DND-41 (cell line): ENCODE measurements around the gene GABRG3.

Experiments used
- CTCF ChIP-seq: IDR thresholded peaks from 2 replicates; pipeline ENCODE4 v1.5.1; 2012; ENCODE audit warnings: borderline replicate concordance, low read length, moderate library complexity, mild to moderate bottlenecking; ENCODE audit not compliant: poor library complexity, severe bottlenecking; ENCODE audit errors: extremely low read depth
- EZH2 ChIP-seq: IDR thresholded peaks from 3 replicates; pipeline ENCODE4 v1.6.1; 2012; ENCODE audit warnings: borderline replicate concordance, low read depth, mild to moderate bottlenecking, moderate library complexity, low read length, inconsistent platforms; ENCODE audit not compliant: severe bottlenecking

GRCh38 chr15:27235681-27236080 is 264.7 kb downstream of the GABRG3 start:
- no peak for TF ChIP-seq CTCF
- no peak for TF ChIP-seq EZH2
